GM20431 (cell line): ENCODE results near the gene OR1K1.

Source experiments
- in situ Hi-C: fragments of 300-500 bp; cut with MseI, MboI; formaldehyde crosslinking; loops from one replicate; pipeline ENCODE4 v1.15.0; 2020; ENCODE audit warnings: low sequenced_read_pairs; ENCODE audit not compliant: unreplicated experiment

OR1K1 gene

GRCh38 chr9:122845116-122845515 lies 45.2 kb downstream of the OR1K1 start:
- in situ Hi-C loops: no loop called here

DNA sequence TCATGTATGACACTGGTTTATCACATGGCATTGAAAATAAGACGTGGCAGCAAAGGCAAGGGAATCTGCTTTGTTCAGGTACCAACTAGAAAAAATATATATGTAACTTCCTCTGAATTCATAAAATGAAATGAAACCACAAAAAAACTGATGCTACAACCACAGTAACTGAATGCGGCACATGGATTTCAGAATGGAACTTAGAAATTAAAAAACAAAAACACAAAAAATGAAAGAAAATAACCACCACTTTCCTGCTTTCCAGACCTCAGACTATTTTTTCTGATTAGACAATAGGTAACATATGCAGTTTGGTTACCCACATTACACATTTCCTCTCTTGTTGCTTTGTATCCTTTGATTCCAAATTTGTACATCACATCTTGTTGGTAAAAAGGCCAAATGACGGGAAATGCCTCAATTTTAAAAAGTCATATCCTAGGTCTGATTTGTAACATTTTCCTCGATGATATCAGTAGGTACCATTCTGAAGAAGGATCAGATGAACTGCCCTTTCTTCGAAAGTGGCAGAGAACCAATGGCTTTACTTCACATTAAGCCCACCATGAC lies 46.5 kb downstream of the OR1K1 start:
- in situ Hi-C loops: no loop called here

- in situ Hi-C loops: no loop called here
Observed at GRCh38 chr9:122848256-122848943, 48.5 kb downstream of the OR1K1 start.
